ENCODE data around the gene DCLK1.

The DCLK1 gene

GRCh38 chr13:35936246-35936978, 194.8 kb downstream of the DCLK1 start:
- DNase-seq = no peak

DNA sequence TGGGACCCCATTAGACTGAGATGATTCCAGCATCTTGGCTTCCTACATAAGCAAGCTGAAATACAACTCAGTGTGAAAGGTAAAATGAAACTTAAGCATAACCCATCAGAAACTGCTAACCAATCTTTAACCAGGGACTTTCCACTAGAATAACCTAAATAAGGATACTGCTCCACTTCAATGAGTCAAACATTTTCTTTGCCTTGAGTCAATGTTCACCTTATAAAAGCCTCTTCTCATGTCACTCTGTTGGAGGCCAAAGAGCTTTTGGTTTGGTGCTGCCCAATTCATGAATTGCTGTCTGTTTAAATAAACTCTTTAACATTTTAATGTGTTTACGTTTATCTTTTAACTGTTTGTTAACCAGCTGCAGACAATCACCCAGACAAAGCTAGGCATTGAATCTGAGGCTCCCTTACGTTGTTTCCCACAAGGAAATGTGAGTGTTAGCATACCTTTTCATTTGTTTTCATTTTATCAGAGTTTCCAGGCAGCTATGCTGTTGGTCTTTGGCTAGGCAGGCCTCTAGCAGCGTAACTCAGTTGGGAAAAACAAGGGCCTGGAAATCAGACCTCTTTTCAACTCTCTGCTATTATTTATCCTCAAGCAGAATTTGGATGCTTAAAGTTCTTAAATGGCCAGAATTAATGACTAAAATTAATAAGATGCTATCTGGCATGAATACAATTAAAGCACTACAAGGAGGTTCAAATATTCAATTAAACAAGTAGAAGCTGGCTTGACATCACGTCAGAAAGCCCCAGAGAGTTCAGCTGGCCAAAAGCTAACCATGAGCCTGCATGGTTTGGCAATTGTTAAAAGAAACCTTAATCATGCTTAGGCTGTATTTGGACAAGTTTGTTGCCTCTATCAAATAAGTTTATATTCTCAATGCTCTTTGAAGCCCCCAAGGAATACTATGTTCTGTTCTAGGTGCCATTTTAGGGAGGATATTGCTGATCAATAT, 200.2 kb downstream of the DCLK1 start:
- no peak for DNase-seq

GRCh38 chr13:35927567-35928021, 203.6 kb downstream of the DCLK1 start:
- DNase-seq = no peak

DNA sequence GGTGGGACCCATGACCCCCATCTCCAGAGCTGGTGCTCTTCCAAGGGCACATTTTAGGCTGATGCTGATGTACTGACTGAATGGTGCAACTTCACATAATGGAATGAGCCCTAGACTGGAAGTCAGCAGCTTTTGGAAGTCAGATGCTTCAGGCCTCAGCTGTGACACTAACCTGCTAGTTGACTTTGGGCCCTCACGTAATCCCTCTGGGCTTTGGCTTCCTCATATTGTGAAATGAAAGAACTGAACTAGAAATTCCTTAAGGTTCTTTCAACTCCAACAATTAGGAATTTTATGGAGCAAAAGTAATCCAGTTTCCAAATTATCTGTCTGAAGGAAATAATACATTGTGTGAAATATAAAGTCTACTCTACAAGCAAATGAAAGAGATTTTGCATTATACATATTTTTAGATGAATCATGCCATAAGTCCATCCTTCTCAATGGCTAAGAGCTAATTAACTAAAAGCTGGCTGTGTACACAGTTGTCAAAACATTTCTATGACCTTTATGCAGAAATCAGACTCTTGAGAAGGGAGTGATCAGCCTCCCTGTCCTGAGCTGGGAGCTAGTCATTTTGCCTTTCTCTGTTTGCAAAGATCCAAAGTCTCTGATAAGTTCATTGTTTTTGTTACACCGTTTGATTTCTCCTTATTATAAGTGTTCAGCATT, 204.2 kb downstream of the DCLK1 start:
- DNase-seq = no peak

DNA sequence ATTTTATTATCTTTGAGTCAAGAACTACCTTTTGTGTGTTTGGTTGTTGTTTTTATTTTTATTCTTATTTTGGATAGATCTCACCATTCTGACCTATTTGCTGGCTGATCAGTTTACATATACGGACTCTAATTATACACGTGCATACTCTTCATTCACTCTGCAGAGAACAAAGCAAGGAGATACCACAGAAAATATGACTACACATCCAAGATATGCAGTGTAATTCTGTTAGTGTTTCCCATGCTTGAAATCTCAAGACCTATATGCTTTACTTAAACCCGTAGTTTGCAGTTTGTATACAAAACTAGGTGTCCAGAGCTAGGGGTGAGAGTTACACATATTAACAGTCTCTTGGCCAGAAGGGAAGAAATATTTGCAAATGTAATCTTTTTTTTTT, 205.5 kb downstream of the DCLK1 start:
- no peak for DNase-seq

DNA sequence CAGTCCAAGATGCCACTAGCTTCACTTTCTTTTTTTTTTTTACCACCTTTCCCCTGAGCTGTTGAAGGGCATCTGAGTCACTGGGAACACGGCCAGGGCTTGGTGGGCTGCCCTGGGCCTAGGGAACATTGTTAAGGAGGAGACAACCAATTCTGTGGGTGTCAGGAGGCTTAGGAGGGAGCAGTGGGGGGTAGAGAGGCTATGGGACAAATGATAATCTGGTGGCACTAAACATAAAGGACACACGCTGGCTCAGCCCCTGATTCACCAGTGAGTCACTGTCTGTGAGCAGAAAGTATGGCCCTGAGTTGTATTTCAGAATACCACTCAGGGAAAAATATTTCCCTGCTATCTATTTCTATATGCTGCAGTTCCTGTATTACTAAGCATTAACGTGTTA, 207.8 kb downstream of the DCLK1 start:
- DNase-seq = no peak

DNA sequence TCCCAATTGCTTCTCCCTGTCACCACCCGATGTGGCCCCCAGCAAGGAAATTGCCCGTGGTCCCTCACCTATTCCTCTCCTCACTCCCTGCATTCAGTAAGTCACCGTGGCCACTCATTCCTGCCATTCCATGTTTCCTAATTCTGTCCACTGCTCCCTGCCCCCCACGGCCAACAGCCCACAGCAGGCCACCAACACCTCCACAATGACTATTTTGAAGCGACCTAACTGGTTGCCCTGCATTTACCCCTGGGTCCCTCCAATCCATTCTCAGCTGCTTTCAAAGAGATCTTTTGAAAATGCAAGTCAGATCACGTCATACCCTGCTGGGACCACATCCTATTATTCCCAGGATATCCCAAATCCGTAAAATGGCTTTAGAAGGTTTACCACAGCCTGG, 210.4 kb downstream of the DCLK1 start:
- DNase-seq = no peak

GRCh38 chr13:35917942-35918645, 213.1 kb downstream of the DCLK1 start:
- DNase-seq = no peak

DNA sequence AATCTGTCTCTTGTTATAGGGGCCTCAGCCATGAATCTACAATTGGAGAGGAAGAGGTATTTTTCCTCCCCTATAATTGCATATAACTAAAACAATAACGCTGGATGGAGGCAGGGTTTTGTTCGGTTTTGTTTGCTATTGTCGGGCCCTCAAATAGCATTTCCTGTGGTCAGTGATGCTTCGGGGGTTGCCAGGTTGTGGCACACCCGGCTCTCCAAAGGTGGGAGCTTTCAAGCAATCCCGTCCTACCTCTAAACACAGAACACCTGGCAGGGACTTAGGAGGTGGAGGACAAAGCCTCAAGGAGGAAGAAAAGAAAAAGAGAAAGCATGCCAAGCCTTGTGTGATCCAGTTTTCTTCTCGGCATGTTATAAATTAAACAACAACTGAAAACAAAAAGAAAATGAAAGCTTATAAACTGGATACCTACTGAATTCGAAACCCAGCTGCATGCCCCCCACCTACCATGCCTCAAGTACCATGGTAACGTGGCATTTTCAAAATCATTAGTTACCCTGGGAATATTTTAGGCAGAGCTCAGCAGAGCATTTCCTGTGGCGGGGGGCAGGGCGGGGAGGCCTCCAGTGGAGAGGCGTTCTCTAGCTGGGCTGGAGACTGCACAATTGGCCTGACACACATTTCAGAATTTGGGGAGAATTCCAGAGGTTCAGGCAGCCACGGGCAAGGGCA, 213.8 kb downstream of the DCLK1 start:
- DNase-seq = no peak

- DNase-seq = no peak
These were observed 215.0 kb downstream of the DCLK1 start for GRCh38 chr13:35916146-35916545.

DNA sequence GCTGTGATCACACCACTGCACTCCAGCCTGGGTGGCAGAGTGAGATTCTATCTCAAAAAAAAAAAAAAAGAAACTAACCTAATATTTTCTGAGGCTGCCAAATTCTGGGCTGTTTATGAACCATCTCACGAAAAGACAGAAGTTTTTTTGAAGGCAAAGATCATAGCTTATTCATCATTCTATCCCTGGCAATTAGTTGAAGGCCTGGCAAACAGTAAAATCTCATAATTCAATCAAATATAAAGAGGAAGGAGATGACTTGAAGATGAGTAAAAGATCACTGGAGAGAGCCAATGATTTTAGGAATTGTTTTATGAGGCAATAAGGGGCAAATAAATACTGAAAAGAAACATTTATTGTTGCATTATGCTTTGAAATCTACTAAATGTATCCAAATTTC, 216.5 kb downstream of the DCLK1 start:
- no peak for DNase-seq

DNA sequence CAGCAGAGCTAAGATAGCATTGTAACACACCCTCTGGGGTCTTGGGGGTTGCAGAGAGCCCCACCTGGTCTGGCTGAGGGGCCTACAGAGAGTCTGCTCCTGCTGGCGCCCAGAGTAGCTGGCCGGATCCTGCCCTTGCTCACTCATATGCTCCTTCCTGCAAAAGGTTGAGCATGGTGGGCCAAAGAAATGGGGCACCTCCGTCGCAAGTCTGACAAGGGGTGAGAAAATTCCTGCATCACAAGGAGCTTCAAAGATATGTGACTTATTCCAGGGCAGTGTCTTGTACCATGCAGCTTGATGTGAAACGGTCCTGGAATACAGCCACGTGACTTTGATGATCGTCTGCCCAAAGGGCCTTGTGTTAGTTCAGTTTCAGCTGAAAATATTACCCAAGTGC, 218.3 kb downstream of the DCLK1 start:
- DNase-seq = no peak

- DNase-seq = no peak
These were observed 221.2 kb downstream of the DCLK1 start for GRCh38 chr13:35909837-35910540.

DNA sequence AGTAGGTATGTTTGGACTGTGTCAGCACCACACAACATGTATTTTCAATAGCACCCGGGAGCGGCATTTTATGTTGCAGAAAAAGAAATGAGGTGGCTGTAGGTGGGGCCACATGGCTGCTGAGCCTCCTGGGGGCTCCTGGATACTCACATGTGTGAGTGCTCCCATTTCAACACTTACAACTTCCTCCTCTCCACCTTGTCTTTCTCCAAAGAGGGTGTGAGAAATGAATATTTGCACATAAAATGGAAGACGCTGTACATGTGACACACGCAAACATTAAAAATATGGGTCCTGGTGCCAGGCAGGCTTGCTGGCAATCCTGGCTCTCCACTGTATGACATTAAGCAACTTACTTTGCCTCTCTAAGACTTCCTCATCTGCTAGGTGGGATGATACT, 222.1 kb downstream of the DCLK1 start:
- no peak for DNase-seq

DNA sequence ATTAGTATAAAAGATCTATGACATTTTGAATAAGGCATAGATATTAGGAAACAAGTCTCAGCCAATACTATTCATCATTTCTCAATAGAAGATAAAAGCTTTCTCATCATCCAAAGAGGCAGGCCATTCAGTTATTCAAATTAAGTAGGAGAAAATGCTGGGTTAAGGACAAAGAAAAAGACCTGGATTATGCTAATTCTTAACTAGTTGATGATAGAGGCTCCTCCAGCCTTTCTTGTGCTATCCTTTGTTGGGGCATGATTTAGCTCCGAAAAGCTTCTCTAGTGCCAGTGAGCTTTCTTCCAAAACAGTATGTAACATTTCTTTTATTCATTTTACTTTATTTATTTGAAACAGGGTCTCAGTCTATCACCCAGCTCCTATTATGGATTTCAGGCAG, 223.0 kb downstream of the DCLK1 start:
- no peak for DNase-seq

GRCh38 chr13:35906636-35907035, 224.5 kb downstream of the DCLK1 start:
- DNase-seq = no peak

DNA sequence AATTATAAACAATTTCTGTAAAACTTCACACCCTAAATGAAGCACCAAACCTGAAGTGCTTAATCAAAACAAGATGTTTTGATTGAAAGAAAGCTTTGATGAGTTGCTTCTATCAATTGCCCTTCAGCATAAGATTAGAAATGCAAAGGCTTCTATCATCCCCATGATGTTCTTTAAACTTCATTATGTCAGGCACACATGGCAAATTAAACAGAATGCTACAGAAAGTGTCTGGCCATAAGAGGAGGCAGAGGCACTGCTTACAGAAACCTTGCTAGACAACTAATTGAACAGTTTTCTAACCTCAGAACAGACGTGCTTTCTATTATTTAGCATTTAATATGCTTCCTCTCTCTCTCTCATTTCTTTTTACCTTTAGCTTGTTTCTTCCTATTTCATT, 228.1 kb downstream of the DCLK1 start:
- DNase-seq = no peak

DNA sequence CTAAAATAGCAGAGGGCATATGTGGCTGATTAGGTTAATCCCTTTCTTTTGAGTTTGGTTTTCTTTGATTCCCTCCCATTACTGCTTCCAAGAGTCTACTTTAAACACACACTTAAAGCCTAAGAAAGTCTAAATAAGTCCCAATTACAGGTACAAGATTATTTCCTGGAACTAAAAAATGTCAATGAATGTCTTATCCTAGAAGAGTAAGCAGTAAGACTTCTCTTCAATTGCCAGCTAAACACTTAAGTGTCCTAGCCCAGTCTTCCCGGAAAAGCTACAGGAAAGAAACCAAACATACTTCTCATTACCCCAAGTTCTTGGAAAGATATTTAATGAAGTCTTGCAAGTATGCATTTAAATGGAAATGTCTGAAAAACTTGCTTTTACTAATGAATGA, 233.1 kb downstream of the DCLK1 start:
- no peak for DNase-seq

DNA sequence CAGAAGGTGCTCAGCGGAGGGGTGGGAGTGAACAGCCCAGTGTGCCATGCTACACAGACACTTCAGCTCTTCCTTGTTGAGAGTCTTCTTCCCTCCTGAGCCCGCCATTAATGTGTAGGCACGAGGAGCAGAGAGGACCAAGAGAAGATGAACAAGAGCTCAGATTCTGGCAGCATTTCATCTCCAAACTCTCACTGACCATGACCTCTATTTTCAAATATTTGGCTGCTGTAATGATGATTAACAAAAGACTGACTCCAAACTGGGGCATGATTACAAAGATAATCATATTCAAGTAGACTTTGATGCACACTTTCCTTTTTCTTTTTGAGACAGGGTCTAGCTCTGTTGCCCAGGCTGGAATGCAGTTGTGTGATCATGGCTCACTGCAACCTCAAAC, 236.5 kb downstream of the DCLK1 start:
- DNase-seq = no peak

DNA sequence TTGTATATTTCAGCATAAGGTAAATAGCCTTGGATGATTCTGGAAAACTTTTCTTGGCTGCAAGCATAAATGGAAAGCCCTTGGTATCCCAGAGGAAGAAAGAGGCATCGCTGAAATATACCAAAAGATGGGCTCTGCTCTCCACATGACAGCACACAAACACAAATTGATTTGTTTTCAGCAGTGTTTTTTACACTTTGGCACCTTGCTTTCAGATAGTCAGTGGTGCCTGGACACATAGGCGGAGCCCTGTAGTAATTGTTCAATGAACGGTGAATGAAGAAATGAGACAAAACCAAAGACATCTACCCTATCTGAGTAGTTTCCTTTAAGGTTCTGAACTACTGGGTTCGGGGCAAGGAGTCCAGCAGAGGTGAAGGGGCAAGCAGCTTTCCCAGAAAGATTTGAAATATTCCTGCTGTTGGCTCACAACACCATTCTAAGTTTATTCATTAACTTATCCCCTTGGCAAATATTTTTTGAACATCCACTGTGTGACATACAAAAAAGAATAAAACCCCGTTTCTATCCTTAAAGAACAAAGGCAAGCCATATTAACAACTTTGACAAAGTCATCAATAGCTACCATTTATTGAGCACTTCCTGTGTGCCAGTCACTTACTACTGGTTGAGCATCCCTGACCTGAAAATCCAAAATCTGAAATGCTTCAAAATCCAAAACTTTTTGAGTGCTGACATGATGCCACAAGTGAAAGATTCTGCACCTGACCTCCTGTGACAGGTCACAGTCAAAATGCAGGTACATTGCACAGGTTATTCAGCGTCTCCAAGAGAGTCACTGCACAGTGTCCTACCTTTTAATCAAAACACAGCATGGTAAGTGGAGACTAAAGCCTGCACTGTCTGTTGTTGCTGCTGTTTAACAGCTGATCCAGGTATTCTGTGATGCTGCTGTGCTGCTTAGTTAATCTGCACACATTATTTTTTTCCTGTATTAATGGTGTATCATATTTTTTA, 238.1 kb downstream of the DCLK1 start:
- DNase-seq = no peak

Data from stimulated activated naive CD4-positive, alpha-beta T cell (primary cell).